KBM-7 (cell line): ENCODE results near the gene MYL4.

Experiments
- DNase-seq: peaks from one replicate; pipeline ENCODE4 v3.0.0-alpha.2; 2015
- in situ Hi-C: fragments of 300-500 bp; cut with MboI; formaldehyde crosslinking; loops from 2 replicates; pipeline ENCODE4 v1.14.3; 2020; ENCODE audit warnings: low sequenced_read_pairs, low pct_unique_long_range_greater_than_20kb, mixed read lengths

The MYL4 gene

DNA sequence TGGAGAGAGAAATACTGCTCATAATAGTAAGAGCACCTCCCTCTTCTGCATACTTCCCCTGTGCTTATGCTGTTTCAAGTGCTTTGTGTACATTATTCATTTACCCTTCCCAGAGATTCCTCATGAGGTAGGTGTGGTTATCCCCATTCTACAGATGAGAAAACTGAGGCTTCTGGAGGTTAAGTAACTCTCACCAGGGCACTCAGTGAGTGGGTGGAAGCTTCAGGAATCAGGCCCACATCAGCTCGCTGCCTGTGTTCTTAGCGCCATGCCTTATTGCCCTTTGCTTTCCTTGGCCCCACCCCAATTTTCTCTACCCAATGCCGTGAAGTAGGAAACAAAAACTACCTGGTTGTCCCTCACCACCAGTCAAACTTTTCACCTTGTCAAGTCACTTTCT lies 26.4 kb downstream of the MYL4 start:
- in situ Hi-C loops = no loop called here
- DNase-seq = no peak

DNA sequence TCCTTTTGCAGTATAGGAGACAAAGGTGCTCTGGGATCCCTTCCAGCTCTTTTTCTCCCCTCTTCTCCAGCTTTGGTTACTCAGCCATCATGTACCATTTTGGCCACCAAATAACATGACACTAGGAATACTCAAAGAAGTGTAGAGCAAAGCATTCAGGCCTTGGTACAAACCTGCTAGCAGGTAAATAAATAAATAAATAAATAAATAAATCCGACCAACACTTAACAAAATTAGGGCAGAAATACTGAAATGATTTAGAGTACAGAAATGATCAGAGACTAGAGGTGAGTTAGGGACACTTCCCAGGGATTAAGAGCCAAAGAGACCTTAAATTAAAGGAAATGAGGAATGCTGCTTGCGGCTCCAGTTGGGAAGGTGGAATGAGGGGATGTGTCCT lies 26.8 kb downstream of the MYL4 start:
- DNase-seq = no peak
- in situ Hi-C loops = no loop called here

DNA sequence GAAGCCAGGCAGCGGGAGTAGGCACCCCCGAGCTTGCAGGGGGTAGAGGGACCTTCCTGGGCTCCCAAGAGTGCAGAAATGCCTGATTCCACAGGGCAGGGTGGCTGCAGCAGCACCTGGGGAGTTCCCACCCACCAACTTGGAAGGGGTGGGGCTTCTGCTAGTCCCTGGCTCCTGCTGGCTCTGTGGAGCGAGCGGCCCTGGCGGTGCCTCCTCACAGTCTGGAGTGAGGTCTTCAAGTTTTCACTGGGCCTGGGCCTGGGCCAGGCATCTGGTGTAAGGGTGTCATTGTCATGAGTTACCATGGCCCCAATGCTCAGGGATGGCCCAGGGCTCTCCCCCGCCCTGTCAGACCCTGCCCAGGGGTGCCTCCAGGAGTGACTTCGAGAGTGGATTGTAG lies 28.7 kb downstream of the MYL4 start:
- DNase-seq = no peak
- in situ Hi-C loops = no loop called here

DNA sequence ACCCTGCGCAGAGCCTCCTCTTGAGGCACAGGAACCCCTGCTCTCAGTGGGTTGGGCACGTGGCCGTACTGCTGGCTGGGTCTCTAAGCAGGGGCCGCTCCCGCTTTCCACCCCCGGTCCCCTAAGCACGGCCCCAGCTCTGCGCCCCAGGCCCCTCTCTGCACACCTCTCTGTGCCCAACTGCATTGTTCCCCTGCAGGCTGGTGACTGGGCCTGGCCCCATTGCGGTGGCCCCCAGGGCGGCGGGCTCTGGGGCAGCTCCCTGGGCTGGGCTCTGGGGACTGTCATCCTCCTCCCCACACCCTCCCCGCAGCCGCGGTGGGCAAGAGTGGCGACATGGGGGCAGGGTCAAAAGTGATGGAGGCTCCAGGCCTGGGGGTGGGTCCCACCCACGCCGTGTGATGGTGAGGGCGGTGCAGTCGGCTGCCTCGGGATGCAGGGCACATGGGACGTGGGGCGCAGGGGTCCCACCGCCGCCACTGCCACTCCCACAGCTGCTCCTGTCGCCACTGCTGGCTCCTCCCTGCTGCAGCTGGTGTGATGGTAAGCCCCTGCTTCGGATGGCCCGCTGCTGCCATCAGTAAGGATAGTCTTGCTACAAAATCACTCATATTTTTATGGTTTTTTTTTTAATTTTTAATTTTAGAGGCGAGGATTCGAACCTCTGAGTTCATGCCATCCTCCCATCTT lies 29.3 kb downstream of the MYL4 start:
- DNase-seq = no peak
- in situ Hi-C loops = no loop called here

DNA sequence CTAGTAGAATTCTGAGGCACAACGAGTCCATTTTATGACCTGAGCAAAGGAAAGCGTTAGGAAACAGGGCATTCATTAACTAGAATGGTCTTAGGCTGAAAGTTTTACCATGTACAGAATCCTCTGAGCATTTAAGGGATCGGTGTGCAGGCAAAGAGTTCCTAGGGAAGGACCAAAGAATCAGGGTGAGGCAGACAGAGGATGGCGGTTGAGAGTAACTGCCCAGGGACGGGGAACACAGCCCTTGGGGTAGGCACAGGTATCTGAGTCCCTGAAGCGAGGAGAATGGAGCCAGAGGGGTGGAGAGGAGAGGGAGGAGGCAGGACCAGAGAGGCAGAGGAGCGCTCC lies 30.4 kb downstream of the MYL4 start:
- DNase-seq = no peak
- in situ Hi-C loops = no loop called here

DNA sequence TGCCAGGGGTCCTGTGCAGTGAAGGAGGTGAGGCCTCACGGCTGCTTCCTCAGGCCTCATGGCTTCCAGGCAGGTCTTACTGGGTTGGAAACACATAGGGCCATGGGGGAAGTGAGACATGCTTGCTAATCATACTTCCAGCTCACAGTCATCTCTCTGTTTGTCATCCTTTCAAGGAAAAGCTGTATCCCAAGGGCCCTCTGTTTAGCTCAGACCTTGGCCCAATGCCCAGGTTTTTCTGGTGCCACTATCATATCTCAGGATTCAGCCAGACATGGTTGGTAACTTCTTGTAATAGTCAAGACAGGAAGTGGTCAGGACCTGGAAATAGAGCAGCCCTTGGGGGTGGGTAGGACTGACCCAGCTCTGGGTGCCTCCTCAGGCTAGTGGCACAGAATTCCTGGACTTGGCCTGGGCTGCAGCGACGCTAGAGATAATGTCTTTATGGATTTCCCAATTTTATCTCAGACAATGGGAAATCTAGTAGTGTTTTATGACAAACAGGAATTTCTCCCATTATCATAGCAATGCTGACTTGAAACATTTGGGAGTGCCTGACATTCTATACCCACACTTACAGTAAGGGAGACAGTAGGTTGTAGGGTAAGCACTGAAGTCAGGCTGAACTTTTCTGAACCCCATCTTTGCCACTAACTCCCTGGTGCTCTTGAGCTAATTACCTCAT lies 31.0 kb downstream of the MYL4 start:
- peak; percentile 86 for DNase-seq

DNA sequence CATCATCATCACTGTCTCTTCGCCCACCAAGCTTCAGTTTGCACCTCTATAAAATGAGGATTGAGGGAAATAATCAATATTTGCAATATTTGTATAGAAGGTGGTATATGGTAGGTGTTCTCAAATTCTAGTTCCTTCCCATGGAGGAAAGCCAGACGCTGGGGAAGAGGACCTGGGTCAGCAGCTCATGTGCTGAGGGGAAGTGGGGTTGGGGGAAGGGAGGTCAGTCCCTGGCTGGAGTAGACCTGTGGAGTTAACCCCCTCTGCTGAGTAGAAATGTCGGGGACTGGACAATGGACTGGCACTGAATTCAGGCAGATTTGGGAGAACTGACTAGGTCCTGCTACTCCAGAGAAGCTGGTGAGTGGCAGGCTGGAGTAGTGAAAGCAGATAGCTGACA lies 31.7 kb downstream of the MYL4 start:
- in situ Hi-C loops = no loop called here
- no peak for DNase-seq

More for the DNA sequence above, 31.0 kb downstream of the MYL4 start:
- in situ Hi-C loops = no loop called here

DNA sequence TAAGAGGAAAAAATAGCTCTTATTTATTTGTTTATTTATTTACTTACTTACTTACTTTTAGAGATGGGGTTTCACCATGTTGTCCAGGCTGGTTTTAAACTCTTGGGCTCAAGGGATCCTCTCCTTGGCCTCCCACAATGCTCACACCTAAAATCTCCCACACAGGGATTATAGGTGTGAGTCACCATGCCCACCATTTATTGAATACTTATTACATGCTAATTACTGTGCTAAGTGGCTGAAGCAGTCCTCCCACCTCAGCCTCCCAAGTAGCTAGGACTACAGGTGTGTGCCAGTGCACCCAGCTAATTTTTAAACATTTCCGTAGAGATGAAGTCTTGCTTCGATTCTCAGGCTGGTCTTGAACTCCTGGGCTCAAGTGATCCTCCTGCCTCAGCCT lies 33.5 kb downstream of the MYL4 start:
- in situ Hi-C loops = no loop called here
- no peak for DNase-seq

DNA sequence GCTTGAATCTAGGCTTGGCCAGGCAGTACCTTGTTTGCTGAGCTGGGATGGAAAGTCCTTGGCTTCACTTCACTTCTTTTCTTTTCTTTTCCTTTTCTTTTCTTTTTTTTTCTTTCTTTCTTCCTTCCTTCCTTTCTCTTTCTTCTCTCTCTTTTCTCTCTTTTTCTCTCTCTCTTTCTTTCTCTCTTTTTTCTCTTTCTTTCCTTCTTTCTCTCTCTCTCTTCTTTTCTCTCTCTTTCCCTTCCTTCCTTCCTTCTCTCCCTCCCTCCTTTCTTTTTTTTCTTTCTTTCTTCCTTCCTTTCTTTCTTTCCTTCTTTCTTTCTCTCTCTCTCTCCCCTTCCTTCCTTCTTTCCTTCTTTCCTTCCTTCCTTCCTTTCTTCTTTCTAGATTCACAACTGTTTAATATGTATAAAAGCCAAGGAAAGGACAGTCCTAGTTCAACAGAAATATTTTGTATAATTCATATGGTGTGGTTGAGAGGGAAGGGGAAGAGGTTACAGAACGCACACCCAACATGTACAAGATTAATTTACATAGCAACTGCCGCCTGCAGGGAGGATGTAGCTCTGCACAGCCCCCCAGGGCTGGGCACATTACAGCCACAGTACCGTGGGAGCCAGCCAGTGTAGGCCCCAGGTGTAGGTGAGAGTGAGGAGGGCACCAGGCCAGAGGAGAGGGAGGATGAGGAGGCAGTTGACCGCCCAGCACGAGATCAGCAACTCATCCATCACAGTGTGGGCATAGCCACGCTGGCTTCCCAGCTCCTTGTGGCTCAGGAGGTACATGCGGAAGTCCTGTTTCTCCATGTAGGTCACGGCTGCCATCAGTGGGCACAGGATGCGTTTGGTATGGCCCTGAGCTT lies 34.8 kb downstream of the MYL4 start:
- no peak for DNase-seq
- in situ Hi-C loops = no loop called here

DNA sequence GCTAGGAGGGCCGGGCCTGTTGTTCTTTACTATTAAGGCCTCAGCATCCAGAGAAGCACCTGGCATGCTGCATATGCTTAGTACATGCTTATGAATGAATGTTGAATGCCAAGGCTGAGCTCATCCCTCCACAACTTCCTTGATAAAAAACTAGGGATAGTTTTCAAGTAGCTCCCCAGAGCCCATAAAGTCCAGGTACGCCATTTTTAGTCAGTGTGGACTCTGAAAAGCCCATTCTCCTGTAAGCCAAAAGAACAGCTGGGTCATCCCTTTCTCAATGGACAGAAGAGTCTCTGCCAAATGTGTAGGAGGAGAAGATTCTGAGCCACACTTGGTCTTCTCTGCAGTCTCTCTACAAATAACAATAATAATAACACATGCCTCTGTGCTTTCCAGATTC lies 35.5 kb downstream of the MYL4 start:
- DNase-seq = no peak
- in situ Hi-C loops = no loop called here

DNA sequence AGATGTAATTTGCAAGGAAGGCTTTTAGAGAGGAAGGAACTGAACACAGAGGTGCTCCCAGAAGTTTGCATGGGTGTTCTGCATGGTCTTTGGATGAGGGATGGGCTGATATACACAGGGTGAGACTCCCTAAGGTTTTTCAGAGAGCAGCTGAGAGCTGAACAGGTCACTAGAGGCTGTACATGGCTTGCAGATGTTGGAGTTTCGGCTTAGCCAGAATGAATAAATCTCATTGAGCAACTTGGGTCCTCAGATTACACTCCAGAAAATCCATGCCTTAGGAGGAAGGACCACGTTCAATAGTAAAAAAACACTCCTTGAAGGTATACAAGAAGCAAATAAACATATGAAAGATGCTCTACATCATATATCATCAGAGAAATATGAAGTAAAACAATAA lies 37.0 kb downstream of the MYL4 start:
- in situ Hi-C loops = no loop called here
- no peak for DNase-seq

DNA sequence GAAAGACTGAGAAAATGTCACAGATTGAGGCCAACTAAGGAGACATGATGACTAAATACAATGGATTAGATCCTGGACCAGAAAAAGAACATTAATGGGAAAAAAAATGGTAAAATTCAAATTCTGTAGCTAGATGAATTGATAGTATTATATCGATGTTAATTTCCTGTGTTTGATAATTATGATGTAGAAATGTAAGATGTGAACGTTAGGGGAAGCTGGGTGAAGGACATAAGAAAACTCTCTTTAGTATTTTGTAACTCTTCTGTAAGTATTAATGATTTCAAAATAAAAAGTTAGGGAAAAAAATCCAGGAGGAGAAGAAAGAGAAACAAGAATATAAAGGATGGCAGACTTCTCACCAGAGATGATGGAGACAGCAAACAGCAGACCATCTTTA lies 41.7 kb downstream of the MYL4 start:
- in situ Hi-C loops = no loop called here
- DNase-seq = no peak

DNA sequence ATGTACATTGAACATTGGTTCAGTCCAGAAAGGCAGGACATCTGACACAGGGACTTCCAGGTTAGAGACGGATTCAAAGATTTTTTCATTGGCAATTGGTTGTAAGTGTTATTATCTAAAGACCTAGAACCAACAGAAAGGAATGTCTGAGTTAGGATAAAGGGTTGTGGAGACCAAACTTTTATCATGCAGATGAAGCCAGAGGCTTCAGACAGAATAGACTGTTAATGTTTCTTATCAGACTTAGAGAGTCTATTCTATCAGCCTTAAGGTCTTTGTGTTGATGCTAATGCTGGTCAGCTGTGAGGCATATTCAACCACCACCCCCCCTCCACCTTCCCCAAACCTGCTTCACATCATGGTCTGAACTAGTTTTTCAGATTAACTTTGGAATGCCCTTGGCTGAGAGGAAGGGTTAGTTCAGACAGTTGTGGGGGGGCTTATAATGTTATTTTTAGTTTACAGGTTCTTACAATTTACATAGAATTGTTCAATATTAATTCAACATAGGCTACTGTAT lies 42.3 kb downstream of the MYL4 start:
- in situ Hi-C loops = no loop called here
- no peak for DNase-seq

DNA sequence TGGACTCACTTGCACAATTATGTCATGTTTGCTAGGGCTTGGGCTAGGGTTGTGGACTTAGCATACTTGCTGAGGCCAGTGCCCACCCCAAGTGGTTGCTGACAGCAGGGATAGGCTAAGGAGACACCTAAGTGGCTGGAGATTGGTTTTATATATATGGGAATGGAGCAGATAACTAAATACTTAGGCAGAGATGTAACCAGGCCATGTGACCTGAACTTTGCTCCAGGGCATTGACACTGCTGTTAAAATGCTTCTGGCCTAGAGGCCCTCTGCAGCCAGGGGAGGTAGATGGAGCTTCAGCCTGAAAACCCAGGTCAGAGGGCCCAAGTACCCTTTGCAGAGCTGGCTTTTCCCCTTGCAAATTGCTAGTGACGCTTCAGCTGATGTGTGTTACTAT lies 43.1 kb downstream of the MYL4 start:
- in situ Hi-C loops = no loop called here
- no peak for DNase-seq

DNA sequence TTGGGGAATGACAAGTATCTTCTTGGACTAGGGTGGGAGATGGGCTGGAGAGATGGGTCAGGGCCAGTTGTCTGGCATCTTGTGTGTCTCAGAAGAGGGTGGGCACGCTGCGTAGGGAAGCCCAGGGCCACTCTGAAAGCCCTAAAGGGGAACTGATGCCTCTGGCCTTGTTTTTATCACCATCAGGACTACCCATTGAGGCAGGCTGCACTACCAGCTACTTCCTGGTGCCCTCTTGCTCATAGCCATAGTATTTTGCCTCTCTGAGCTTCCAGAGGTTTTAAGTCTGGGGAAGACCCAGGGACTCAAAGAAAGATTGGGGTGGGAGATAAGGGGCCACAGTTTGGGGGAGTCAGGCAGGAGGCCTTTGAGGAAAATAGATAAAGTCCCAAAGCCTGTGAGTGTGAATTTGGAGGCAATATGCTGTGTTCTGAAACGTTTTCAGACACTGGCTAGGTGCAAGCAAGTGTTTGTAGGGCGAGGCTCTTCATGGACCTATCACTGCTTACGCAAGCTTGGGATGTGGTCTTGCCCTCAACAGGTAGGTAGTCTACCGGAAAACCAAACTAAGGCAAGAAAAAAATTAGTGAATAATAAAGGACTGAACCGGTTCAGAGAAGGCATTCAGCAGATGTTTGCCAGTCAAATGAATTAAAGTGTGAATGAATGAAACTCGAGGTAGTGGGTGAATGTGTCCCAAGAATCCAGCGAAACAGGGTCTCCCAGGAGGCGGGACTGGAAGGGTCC lies 43.8 kb downstream of the MYL4 start:
- no peak for DNase-seq
- in situ Hi-C loops = no loop called here

DNA sequence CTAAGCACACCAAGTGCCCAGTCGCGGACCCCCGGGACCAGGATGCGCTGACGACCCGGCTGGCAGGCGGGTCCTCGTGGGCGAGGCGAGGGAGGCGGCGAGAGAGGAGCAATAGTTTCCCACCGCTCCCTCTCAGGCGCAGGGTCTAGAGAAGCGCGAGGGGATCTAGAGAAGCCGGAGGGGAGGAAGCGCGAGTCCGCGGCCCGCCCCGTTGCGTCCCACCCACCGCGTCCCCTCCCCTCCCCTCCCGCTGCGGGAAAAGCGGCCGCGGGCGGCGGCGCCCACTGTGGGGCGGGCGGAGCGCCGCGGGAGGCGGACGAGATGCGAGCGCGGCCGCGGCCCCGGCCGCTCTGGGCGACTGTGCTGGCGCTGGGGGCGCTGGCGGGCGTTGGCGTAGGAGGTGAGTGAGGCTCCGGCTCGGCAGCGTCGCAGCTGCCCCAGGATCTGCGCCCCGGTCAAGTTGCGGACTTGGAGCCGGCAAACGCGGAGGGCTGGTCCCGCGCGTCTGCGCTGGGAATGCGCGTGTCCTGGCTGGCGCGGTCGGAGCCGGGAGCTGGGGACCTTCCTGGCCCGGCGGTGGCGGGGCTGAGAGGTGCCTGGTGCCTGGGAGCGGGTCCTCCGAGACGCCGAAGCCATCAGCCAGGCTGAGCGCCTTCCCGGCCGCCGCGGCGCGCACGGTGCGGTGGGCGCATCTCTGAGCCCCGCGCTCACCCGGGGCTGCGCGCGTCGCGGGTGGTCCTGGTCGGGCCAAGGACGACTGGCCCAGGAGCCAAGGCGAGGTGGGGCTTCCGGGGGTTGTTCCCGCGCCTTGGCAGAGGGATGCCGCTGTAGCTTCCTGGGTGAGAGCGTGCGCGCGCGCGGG lies 44.6 kb downstream of the MYL4 start, which contains the start of gene ITGB3:
ITGB3 (plus strand) TSS at position 287 of the 862 bp plus-strand sequence; CDS start at position 322, 35 bp downstream.
- DNase-seq = peak; percentile 65
- in situ Hi-C loops = no loop called here

DNA sequence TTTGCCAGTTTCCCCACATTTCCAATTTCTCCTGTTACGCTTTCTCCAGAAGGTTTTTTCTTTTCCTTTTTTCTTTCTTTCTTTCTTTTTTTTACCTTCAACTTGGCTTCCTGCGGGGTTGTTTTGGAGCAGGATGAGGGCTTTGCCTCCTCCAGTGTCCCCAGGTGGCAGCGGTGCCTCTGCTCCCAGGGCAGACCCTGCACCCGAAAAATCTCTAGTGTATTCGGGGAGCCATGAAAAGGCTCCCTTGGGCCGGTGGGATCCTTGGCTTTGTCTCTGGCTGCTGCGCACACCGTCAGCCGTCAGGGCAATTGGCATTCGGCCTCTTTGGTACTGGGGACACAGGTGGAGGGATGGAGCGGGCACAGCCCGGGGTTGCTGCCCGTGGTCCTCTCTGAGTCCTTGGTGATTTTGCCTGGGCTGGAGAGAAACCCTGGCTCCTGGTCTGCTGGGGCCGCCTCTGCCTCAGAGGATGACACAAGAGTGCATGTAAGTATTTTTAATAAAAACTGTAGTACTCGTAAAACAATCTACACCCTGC lies 45.3 kb downstream of the MYL4 start:
- no peak for DNase-seq
- in situ Hi-C loops = no loop called here

DNA sequence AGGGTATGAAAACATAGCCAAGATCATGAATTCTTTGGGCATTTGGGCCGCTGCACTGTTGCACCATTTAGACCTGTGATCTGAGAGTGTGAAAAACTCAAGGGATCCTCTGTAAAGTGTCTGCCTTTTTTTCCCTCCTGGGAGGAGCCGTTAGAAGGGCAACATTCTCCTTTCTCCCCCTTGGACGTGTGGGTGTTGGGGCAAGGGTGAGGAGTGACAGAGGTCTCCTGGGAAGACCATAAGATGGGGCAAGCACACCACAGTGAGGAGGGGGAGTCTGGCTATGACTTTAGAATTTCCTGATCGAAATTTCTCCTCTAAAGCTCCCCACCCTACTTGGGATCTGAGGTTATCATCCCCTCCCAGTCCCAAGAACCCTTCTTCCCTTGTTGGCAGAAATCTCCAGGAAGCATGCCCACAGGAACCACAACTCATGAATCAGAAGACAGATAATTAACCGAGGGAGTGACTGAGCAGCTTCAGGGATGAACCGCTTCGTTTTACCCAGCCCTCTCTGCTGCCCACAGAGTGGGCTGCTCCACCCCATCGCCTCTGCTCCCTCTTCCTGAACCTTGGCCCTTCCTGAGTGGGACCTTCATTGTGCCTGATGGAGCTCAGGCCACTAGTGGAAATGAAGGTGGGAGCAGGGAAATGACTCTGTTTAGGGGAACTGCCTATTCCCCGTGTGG lies 48.6 kb downstream of the MYL4 start:
- in situ Hi-C loops = no loop called here
- peak; percentile 74 for DNase-seq
